ENCODE data around the gene NRIP1.

GRCh38 chr21:14995695-14996490 is 68.9 kb downstream of the NRIP1 start:
- TF ChIP-seq, protein P1, sequence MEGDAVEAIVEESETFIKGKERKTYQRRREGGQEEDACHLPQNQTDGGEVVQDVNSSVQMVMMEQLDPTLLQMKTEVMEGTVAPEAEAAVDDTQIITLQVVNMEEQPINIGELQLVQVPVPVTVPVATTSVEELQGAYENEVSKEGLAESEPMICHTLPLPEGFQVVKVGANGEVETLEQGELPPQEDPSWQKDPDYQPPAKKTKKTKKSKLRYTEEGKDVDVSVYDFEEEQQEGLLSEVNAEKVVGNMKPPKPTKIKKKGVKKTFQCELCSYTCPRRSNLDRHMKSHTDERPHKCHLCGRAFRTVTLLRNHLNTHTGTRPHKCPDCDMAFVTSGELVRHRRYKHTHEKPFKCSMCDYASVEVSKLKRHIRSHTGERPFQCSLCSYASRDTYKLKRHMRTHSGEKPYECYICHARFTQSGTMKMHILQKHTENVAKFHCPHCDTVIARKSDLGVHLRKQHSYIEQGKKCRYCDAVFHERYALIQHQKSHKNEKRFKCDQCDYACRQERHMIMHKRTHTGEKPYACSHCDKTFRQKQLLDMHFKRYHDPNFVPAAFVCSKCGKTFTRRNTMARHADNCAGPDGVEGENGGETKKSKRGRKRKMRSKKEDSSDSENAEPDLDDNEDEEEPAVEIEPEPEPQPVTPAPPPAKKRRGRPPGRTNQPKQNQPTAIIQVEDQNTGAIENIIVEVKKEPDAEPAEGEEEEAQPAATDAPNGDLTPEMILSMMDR (IDR thresholded peaks at IDR 0.05) = no peak
- TF ChIP-seq POLR2AphosphoS5 (IDR thresholded peaks at IDR 0.05; ENCODE audit: insufficient read depth in 1 of 2, low read depth in 1 of 2) = no peak
- TF ChIP-seq POLR2A (IDR thresholded peaks at IDR 0.05) = no peak

All from vagina (tissue), 2 donors.